Frontal cortex (tissue), 4 donors: ENCODE results near the gene AIPL1. TPM values are rescaled to one million over a fixed set of nuclear protein-coding genes. Genes with fewer than 3 reads are reported as not detected.

ENCODE experiments used
- DNase-seq, 2 donors: peaks; one replicate each; pipeline ENCODE4 v3.0.0; 2012; ENCODE audit warnings: low spot score in 2 of 2
- FAIRE-seq: peaks from 2 replicates; lab custom pipeline; 2012; peaks lifted over from hg19 to GRCh38; lab: Jason Lieb, UNC
- total RNA-seq: library from RNA; depleted of rRNA; stranded (reverse); fragments of >200 nt; gene quantifications from one replicate; pipeline ENCODE4 v1.2.3, GENCODE V29; 2014
- donor health status: control.
- donor health status: control.
- donor health status: control.

The AIPL1 gene
- total RNA-seq, 1 donor from 2014 or later: not detected

DNA sequence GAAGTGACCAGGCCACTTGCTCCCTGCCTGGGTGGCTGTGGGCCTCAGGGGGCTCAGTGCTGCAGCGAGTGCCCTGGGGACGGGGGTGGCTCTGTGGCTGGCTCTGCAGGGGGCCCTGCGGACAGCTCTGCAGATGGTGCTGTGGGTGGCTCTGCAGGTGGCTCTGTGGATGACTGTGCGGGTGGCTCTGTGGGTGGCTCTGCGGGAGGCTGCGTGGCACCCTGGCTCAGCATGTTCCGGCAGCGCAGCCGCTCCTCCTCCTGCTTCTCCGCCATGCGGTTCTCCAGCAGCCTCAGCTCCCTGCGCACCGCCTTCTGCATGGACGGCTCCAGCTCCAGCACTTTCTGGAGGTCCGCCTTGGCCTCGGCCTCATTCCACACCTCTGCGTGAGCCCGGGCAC lies 9.5 kb downstream of the AIPL1 start:
- peak in 1 of 2 donors; percentile 46 for DNase-seq
- FAIRE-seq: no peak

DNA sequence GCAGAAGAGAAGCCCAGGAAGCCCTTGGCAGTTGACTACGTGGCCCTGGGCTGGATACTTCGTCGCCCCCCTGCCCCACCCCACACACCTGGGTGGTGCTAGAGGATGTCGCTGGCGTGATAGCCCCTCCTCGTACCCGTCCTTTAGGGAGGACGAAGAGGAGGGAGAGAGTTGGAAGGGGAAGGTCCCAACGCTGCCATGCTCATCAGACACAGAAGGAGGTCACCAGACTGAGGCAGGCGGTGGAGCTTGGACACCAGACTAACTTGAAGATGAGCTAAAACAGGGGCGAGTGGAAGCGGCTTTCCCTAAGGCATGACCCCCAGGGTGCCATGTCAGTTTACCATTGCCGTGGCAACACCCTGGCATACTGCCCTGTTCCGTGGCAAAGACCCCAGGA lies 11.0 kb downstream of the AIPL1 start:
- no peak for FAIRE-seq
- DNase-seq: no peak

DNA sequence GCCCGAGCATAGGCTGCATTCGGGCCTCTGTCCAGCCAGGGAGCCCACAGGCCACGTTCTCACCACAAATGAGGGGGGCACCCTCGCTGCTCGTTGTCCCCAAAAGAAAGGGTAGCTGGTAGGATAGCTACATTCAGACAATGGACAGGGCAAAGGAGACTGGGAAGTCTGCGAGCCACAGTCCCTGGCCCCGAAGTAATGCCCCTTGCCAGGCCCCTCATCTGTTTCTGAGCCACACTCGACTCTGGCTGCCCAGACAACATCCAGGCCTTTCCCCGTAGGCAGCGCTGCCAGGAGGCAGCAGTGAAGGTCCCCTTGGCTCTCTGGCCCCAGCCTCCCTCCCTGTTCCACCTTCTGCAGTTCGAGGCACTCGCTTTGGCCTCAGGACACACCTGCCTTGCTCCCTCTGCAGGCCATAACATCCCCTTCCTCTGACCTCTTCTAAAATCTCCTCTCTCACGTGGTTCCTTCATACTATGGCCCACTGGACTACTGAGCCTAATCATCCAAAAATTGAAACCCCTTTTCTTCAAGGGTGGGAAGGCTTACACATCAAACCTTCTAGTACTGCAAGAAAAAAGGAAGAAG lies 12.2 kb downstream of the AIPL1 start:
- FAIRE-seq: no peak
- DNase-seq: no peak

DNA sequence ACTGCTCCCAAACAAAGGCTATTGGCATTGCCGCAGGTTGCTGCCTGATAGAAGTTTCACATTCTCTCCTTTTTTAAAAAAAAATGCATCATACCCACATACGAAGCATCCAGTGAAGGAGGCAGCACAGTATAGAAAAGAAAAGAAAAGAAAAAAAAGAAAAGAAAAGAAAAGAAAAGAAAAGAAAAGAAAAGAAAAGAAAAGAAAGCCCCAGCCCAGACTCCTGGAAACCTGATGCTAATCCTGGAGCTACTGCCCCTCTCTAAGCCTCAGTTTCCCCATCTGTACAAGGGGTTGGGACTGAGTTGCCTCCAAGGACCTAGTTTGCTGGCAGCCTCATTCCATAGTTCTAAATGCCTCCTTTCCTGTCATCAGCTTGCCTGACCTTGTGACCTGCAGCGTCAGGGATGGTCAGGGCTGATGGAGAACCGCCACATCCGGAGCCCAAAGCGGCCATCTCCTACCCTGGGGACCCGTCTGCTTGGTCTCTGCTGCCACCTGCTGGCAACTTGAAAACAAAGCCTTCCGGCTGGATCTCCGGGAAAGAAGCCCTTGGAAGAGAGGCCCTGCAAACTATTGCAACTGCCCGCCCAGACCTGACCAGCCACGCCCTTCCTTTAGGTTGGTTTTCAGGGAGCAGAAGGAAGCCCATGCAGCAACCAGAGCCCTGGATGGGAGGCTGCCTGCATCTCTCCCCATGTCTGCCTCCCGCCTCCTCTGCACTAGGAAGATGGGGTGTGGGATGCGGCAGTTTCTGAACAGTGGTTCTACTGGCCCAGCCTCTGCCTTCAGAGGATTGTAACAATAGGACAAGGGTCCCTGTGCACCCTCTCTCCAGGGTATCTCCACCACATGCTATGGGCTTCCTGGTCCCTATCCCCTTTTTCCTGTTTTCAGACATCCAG lies 13.0 kb downstream of the AIPL1 start:
- DNase-seq (peak; percentile 76 to 88), FAIRE-seq (no peak)

GRCh38 chr17:6420173-6420641 lies 14.7 kb downstream of the AIPL1 start:
- FAIRE-seq (no peak), DNase-seq (no peak)

DNA sequence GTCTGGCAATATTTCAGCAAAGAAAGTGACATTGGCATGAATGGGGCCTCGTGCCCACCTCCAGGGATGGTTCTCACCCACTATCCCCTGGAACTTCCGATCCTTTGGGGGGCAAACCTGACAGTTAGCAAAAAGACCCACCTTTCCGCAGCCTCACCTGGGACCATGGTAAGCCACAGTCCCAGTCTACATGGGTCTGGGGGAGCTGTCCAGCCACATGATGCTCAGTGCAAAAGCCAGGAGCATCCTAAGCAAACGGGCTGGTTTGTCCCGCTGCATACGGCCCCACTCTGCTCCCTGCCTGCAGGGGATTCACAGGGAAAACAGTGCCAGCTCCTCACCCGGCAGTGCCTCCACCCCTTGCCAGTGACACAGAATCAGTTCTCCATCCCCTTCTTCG lies 19.3 kb downstream of the AIPL1 start:
- FAIRE-seq: no peak
- DNase-seq: no peak

GRCh38 chr17:6413065-6413464 lies 21.9 kb downstream of the AIPL1 start:
- FAIRE-seq (no peak), DNase-seq (peak in 1 of 2 donors; percentile 65)

DNA sequence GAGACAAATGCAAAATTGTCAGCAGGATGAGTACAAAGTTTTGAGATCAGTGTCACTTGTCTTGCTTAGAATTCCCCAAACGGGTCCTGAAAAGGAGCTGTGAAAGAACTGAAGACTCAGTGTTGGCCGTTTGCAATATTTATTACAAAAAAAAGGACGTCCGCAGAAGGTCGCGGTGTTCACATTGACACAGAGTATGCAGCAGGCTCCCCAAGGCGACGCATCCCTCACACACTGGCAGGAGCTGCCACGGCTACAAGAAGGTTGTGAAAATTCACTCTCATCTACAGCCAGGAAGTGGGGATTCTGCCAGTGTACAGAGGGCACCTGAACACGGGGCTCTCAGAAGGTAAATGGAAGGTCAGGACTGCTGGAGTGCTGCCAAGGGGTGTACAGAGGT lies 26.2 kb downstream of the AIPL1 start:
- no peak for DNase-seq

GRCh38 chr17:6408276-6408675 lies 26.6 kb downstream of the AIPL1 start:
- DNase-seq (no peak), FAIRE-seq (no peak)

More for the DNA sequence above, 26.2 kb downstream of the AIPL1 start:
- no peak for FAIRE-seq

- FAIRE-seq (no peak), DNase-seq (no peak)
Measured at GRCh38 chr17:6402258-6402657, 32.7 kb downstream of the AIPL1 start.

GRCh38 chr17:6398955-6399354 lies 36.0 kb downstream of the AIPL1 start:
- FAIRE-seq: no peak
- DNase-seq: no peak

DNA sequence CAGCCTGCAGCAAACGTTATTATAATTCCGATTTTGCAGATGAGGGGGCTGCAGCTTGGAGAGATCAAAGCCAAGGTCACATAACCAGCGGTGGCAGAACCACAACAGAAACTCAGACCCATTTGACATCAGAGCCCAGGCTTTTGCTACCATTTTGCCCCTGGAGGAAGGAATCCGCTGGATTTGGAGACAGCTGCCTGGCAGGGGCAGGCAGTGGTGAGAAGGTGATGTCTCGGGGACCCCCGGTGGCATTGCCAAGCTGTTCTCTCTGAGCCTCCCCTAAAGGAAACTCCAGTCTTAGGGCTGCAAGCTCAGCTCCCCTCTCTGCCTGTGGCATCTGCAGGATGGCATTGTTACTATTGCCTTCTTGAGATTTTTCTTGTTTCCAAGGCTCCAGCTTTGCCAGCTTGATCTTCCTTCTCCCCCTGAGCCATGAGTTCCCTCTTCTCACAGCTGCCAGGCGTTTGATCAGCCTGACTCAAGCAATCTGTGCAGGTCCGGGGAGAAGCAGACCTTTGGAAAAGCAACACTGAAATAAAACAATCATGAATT lies 40.8 kb downstream of the AIPL1 start:
- DNase-seq: no peak
- no peak for FAIRE-seq

GRCh38 chr17:6393351-6393952 lies 41.5 kb downstream of the AIPL1 start:
- FAIRE-seq: no peak
- no peak for DNase-seq

DNA sequence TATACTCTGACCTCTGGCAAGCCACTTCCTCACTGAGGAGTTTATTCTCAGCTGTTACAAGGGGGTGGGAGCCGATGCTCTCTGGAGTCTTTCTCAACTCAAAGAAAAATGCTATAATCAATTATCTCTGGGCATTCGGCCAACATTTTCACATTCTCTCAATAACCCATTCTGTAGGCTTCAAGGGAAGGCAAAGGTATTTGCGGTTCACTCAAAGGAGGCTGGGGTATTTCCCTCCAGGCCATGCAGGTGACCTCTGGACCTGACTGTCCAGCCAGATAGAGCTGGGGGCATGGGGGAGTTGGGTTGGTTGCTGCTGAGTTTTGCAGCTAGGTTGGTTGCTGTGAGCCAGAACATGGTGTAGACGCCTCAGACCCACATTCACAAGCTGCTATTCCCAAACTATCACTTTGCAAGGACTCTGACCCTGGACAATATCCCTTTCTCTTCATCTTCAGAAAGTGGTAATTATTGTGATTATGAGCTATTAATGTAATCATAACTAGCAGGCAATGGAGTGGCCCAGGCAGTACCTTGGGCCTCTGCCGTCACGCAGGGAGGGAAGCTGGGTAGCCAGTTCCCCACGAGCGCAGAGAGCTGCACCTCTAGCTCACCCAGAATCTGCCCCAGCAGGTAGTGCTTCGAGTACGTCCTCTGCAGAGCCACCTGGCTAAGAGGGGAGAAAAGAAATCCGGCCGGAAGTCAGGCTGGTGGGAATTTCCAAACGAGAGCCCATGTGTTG lies 42.1 kb downstream of the AIPL1 start:
- FAIRE-seq: no peak
- DNase-seq: no peak

DNA sequence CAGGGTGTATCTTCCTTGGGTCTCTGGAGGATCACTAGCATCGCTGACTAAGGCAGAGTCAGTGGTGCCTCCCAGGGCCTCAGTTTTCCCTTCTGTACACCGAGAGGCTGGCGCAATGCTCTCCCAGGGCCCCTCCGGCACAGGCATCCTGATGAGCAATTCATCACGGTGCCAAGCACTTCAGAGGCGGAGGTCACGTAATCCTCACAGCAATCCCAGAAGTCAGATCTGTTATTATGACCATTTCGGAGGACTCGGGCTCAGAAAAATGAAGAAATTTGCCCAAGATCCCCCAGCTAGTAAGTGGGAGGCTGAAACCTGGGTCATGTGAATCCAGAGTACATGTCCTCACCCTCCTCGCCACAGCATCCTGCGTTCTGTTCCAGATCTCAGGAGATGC lies 46.5 kb downstream of the AIPL1 start:
- DNase-seq (no peak), FAIRE-seq (no peak)

GRCh38 chr17:6387858-6388257 lies 47.1 kb downstream of the AIPL1 start:
- DNase-seq: no peak
- no peak for FAIRE-seq

GRCh38 chr17:6387442-6387841 lies 47.5 kb downstream of the AIPL1 start:
- no peak for FAIRE-seq
- DNase-seq: no peak

DNA sequence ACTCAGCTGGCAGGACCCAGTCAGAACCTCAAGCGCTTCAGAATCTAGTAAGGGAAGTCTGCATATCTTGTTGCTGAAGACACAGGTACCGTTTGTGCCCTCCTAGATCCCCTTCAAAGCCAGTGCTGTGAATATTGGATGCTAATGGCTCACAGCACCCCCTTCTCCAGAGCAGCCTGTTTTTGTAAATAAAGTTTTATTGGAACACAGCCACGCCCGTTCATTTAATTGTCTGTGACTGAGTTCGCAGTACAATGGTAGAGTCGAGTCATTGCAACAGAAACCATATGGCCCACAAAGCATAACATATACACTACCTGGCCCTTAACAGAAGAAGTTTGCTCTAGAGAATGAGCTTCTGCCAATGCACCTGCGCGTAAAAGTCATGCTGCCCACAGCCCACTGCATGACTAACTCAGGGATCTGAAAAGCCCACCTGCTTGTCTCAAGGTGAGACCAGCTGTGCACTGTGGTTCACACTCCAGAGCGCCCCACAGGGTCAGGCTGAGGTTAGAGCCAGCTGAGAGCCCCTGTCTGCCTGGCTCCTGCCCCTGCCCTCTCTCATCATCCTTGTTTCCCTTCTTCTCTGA lies 48.8 kb downstream of the AIPL1 start:
- DNase-seq (no peak), FAIRE-seq (no peak)

DNA sequence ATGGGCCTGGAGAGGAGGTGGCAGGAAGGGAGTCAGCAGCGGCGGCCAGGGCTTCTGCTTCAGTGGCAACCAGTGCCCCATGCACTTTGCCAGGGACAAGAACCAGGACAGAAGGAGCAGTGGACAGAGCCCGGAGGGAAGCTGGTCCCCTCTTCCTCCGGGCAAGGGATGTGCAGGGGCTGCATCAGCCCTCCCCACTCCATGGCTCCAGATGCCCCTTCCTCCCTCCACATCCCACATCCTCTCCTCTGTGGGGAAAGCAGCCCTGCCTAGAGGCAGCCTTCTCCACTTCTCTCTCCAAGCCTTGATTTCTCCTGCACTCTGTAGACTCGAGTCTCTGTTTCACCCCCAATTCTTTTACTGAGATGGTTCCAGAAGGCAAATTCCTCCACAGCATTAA lies 50.4 kb downstream of the AIPL1 start:
- DNase-seq (no peak), FAIRE-seq (no peak)
